Ishikawa (cell line): Measurements from ENCODE around the gene EMILIN3.

Experiments used
- CREB1 ChIP-seq: IDR thresholded peaks from 2 replicates; pipeline ENCODE4 v1.6.1; 2012; ENCODE audit warnings: low read depth
- EGR1 ChIP-seq: IDR thresholded peaks from 2 replicates; pipeline ENCODE4 v1.6.1; 2012
- FOXM1 ChIP-seq: IDR thresholded peaks from 2 replicates; pipeline ENCODE4 v1.6.1; 2012; ENCODE audit warnings: low read depth, borderline replicate concordance
- MAX ChIP-seq: IDR thresholded peaks from 2 replicates; pipeline ENCODE4 v1.6.1; 2012
- RAD21 ChIP-seq: IDR thresholded peaks from 2 replicates; pipeline ENCODE4 v1.6.1; 2012; ENCODE audit warnings: low read depth
- TAF1 ChIP-seq: IDR thresholded peaks from 2 replicates; pipeline ENCODE4 v1.6.1; 2012; ENCODE audit warnings: low read depth, mild to moderate bottlenecking
- YY1 ChIP-seq: IDR thresholded peaks from 2 replicates; pipeline ENCODE4 v1.6.1; 2012; ENCODE audit warnings: low read depth

GRCh38 chr20:41371371-41371770, 4.8 kb upstream of the EMILIN3 start:
- TF ChIP-seq CREB1, result no peak
- no peak for TF ChIP-seq MAX
- TF ChIP-seq RAD21, result no peak
- no peak for TF ChIP-seq EGR1
- TF ChIP-seq TAF1, result no peak
- no peak for TF ChIP-seq FOXM1
- no peak for TF ChIP-seq YY1
